H1 (cell line): ENCODE data around the gene HES7. TPM values are rescaled to one million over a fixed set of nuclear protein-coding genes. Genes with fewer than 3 reads are reported as not detected.

Experiments
- CTCF ChIA-PET: fragments of 300-600 bp; sonication (Branson Sonifier 250); formaldehyde crosslinking; loops from one replicate; lab custom pipeline; 2021; ENCODE audit not compliant: partially characterized antibody; lab: Charles Lee
- POLR2A ChIA-PET: fragments of 300-600 bp; sonication (Branson Sonifier 250); formaldehyde crosslinking; loops from one replicate; lab custom pipeline; 2021; ENCODE audit warnings: inconsistent platforms; ENCODE audit not compliant: partially characterized antibody; lab: Charles Lee
- DNase-seq, 2 experiments: peaks; one replicate each; pipeline versions ENCODE4 v3.0.0 to v3.0.0-alpha.2; 2010 to 2022; ENCODE audit warnings: low spot score in 2 of 2, low read depth in 1 of 2, mixed read lengths in 1 of 2
- FAIRE-seq: peaks from 2 replicates; lab custom pipeline; 2011; peaks lifted over from hg19 to GRCh38; lab: Jason Lieb, UNC
- H2AFZ ChIP-seq: 2 replicates; pipeline ENCODE4 v1.8.1; 2012; ENCODE audit warnings: low read length, inconsistent platforms
- H2AK5ac ChIP-seq: 2 replicates; pipeline ENCODE4 v1.6.1; 2013; ENCODE audit warnings: low read depth, low read length
- H2BK120ac ChIP-seq: replicated peaks from 2 replicates; pipeline ENCODE3; 2013; ENCODE audit warnings: low read depth, low read length, inconsistent platforms
- H2BK12ac ChIP-seq: 2 replicates; pipeline ENCODE4 v1.6.1; 2013; ENCODE audit warnings: low read depth, low read length
- H2BK15ac ChIP-seq: 2 replicates; pipeline ENCODE4 v1.6.1; 2013; ENCODE audit warnings: low read length
- H2BK20ac ChIP-seq: 2 replicates; pipeline ENCODE4 v1.6.1; 2013; ENCODE audit warnings: low read length
- H2BK5ac ChIP-seq: 2 replicates; pipeline ENCODE4 v1.6.1; 2013; ENCODE audit warnings: low read depth, low read length
- H3K14ac ChIP-seq: 2 replicates; pipeline ENCODE4 v1.6.1; 2013; ENCODE audit warnings: inconsistent platforms; ENCODE audit not compliant: insufficient read length
- H3K18ac ChIP-seq: 2 replicates; pipeline ENCODE4 v1.6.1; 2013; ENCODE audit warnings: low read length; ENCODE audit errors: extremely low read depth
- H3K23ac ChIP-seq: 2 replicates; pipeline ENCODE4 v1.6.1; 2013; ENCODE audit warnings: inconsistent platforms; ENCODE audit not compliant: insufficient read length
- H3K23me2 ChIP-seq: 2 replicates; pipeline ENCODE4 v1.6.1; 2013; ENCODE audit warnings: low read depth, low read length
- H3K27ac ChIP-seq: 2 replicates; pipeline ENCODE4 v1.6.1; 2011; ENCODE audit warnings: low read depth, low read length, inconsistent platforms
- H3K27me3 ChIP-seq, 4 experiments: replicated peaks in 1 of 4; 1 replicate in 1 of 4; 2 replicates in 3 of 4; pipeline versions ENCODE4 v1.6.1 to v1.8.1; 2011 to 2013; ENCODE audit warnings: low read length in 3 of 4, mild to moderate bottlenecking in 3 of 4, inconsistent platforms in 2 of 4, mixed read lengths in 2 of 4, moderate library complexity in 1 of 4; ENCODE audit not compliant: control insufficient read depth in 3 of 4, insufficient read depth in 3 of 4; ENCODE audit errors: extremely low read depth in 1 of 4
- H3K36me3 ChIP-seq, 4 experiments: 2 replicates each; pipeline versions ENCODE4 v1.6.1 to v1.8.1; 2011 to 2013; ENCODE audit warnings: mild to moderate bottlenecking in 4 of 4, low read length in 3 of 4, moderate library complexity in 2 of 4, control low read depth in 1 of 4, inconsistent platforms in 1 of 4; ENCODE audit not compliant: insufficient read depth in 4 of 4, control insufficient read depth in 2 of 4
- H3K4ac ChIP-seq: replicated peaks from 2 replicates; pipeline ENCODE3; 2013; ENCODE audit warnings: low read length, low read depth, mixed read lengths, inconsistent platforms; ENCODE audit not compliant: insufficient read length
- H3K4me1 ChIP-seq, 4 experiments: replicated peaks in 1 of 4; 1 replicate in 1 of 4; 2 replicates in 3 of 4; pipeline versions ENCODE4 v1.6.1 to v1.8.1; 2011 to 2013; ENCODE audit warnings: low read length in 3 of 4, inconsistent platforms in 2 of 4, mixed read lengths in 1 of 4; ENCODE audit not compliant: insufficient read depth in 4 of 4, control insufficient read depth in 3 of 4
- H3K4me2 ChIP-seq, 2 experiments: 2 replicates each; pipeline versions ENCODE4 v1.6.1 to v1.8.1; 2011 to 2013; ENCODE audit warnings: low read depth in 2 of 2, low read length in 2 of 2, control low read depth in 1 of 2, inconsistent platforms in 1 of 2, mild to moderate bottlenecking in 1 of 2; ENCODE audit not compliant: insufficient read depth in 1 of 2
- H3K4me3 ChIP-seq, 4 experiments: fragments of 200-600, 300-600 bp in 1 of 4; sonication (generic), shearing (Covaris generic), sonication (Bioruptor Twin) in 1 of 4; 2 replicates each; pipeline versions ENCODE4 v1.5.1 to v1.8.1; 2011 to 2016; ENCODE audit warnings: low read length in 4 of 4, low read depth in 3 of 4, control low read depth in 2 of 4, inconsistent platforms in 2 of 4, mild to moderate bottlenecking in 2 of 4, mixed read lengths in 1 of 4, moderate library complexity in 1 of 4; ENCODE audit not compliant: insufficient read depth in 2 of 4; ENCODE audit errors: extremely low read depth in 1 of 4
- H3K56ac ChIP-seq: replicated peaks from 2 replicates; pipeline ENCODE3; 2013; ENCODE audit warnings: low read depth, mild to moderate bottlenecking, mixed read lengths, low read length, inconsistent platforms; ENCODE audit not compliant: insufficient read length
- H3K79me1 ChIP-seq: 2 replicates; pipeline ENCODE4 v1.6.1; 2013; ENCODE audit warnings: low read depth, low read length, control low read depth
- H3K79me2 ChIP-seq, 2 experiments: 2 replicates each; pipeline versions ENCODE4 v1.6.1 to v1.8.1; 2012 to 2013; ENCODE audit warnings: low read length in 2 of 2, mild to moderate bottlenecking in 2 of 2, inconsistent platforms in 1 of 2; ENCODE audit not compliant: insufficient read depth in 2 of 2, control insufficient read depth in 1 of 2
- H3K9ac ChIP-seq, 4 experiments: replicated peaks in 1 of 4; 1 replicate in 1 of 4; 2 replicates in 3 of 4; pipeline versions ENCODE4 v1.6.1 to v1.8.1; 2011 to 2013; ENCODE audit warnings: low read depth in 3 of 4, low read length in 3 of 4, control low read depth in 2 of 4, mild to moderate bottlenecking in 2 of 4, moderate library complexity in 2 of 4, inconsistent platforms in 1 of 4; ENCODE audit errors: extremely low read depth in 1 of 4
- H3K9me3 ChIP-seq, 2 experiments: 2 replicates each; pipeline versions ENCODE4 v1.6.1 to v1.8.1; 2012 to 2013; ENCODE audit warnings: mild to moderate bottlenecking in 2 of 2, moderate library complexity in 2 of 2, control low read depth in 1 of 2, inconsistent platforms in 1 of 2, low read depth in 1 of 2, low read length in 1 of 2, mixed read lengths in 1 of 2; ENCODE audit not compliant: insufficient read depth in 2 of 2
- H4K20me1 ChIP-seq, 2 experiments: replicated peaks in 1 of 2; 2 replicates each; pipeline versions ENCODE3 to v1.8.1; 2011 to 2013; ENCODE audit warnings: inconsistent platforms in 2 of 2, low read length in 2 of 2, mild to moderate bottlenecking in 1 of 2; ENCODE audit not compliant: insufficient read depth in 2 of 2, control insufficient read depth in 1 of 2
- H4K5ac ChIP-seq: 2 replicates; pipeline ENCODE4 v1.6.1; 2013; ENCODE audit warnings: low read length, low read depth, mixed read lengths, inconsistent platforms; ENCODE audit not compliant: insufficient read length
- H4K8ac ChIP-seq: 2 replicates; pipeline ENCODE4 v1.8.0; 2013; ENCODE audit warnings: mild to moderate bottlenecking, moderate library complexity, low read length, inconsistent platforms; ENCODE audit not compliant: insufficient read depth; ENCODE audit errors: extremely low read depth
- H4K91ac ChIP-seq: replicated peaks from 2 replicates; pipeline ENCODE3; 2013; ENCODE audit warnings: low read length, mixed read lengths, inconsistent platforms; ENCODE audit not compliant: insufficient read length
- CEBPB ChIP-seq: IDR thresholded peaks from 2 replicates; pipeline ENCODE4 v1.6.1; 2012; ENCODE audit warnings: low read depth, low read length
- EGR1 ChIP-seq: IDR thresholded peaks from 2 replicates; pipeline ENCODE4 v1.6.1; 2011; ENCODE audit warnings: low read depth, low read length, borderline replicate concordance
- EZH2 ChIP-seq: fragments of 200-600 bp; sonication (generic); IDR thresholded peaks from 2 replicates; pipeline ENCODE4 v1.7.1; 2012; ENCODE audit warnings: low read depth, mild to moderate bottlenecking, moderate library complexity, low read length, inconsistent platforms; ENCODE audit not compliant: severe bottlenecking
- NRF1 ChIP-seq: IDR thresholded peaks from 2 replicates; pipeline ENCODE4 v1.6.1; 2011; ENCODE audit warnings: mild to moderate bottlenecking, low read depth, low read length, improper control_type of control experiment
- POU5F1 ChIP-seq: IDR thresholded peaks from 2 replicates; pipeline ENCODE4 v1.6.1; 2011; ENCODE audit warnings: low read depth, mild to moderate bottlenecking, low read length, moderate library complexity
- RBBP5 ChIP-seq: IDR thresholded peaks from 2 replicates; pipeline ENCODE4 v1.7.1; 2012; ENCODE audit warnings: low read depth, mild to moderate bottlenecking, inconsistent platforms, low read length, moderate library complexity, borderline replicate concordance
- RFX5 ChIP-seq: IDR thresholded peaks from 2 replicates; pipeline ENCODE4 v1.6.1; 2011; ENCODE audit warnings: low read depth, low read length, improper control_type of control experiment, borderline replicate concordance
- RNF2 ChIP-seq: fragments of 200-900, 300-1000 bp; sonication (generic); IDR thresholded peaks from 2 replicates; pipeline ENCODE4 v1.7.1; 2016; ENCODE audit warnings: borderline replicate concordance, low read depth, mild to moderate bottlenecking, antibody characterized with exemption, low read length; ENCODE audit not compliant: poor library complexity, severe bottlenecking; ENCODE audit errors: missing control alignments
- SP4 ChIP-seq: IDR thresholded peaks from 2 replicates; pipeline ENCODE4 v1.6.1; 2012; ENCODE audit warnings: low read length, inconsistent platforms
- WGBS, 2 experiments: shearing (Covaris generic) in 1 of 2; methylation state at CpG; one replicate each; pipeline versions ENCODE4 v1.1.6 to v1.1.7; 2013 to 2015; ENCODE audit warnings: low lambda C conversion rate in 2 of 2, mixed read lengths in 2 of 2, inconsistent platforms in 1 of 2, low coverage in 1 of 2, missing lambda C conversion rate in 1 of 2; ENCODE audit not compliant: insufficient replicate concordance in 2 of 2, insufficient coverage in 1 of 2, insufficient read length in 1 of 2; ENCODE audit errors: extremely low coverage in 1 of 2, missing lambda C conversion rate in 1 of 2; 5-methylcytosine and 5-hydroxymethylcytosine counted together
- polyA plus RNA-seq, 7 experiments: library from polyadenylated mRNA; depleted of rRNA in 3 of 7; stranded (reverse) in 5 of 7; unstranded in 2 of 7; fragments of >200 nt in 5 of 7; fragments of 200-250 nt in 2 of 7; gene quantifications; 1 replicate in 5 of 7; 2 replicates in 1 of 7; 4 replicates in 1 of 7; pipeline versions ENCODE4 v1.2.1 to v1.2.3, GENCODE V29; 2011 to 2013; ENCODE audit warnings: missing spikeins in 2 of 7, mixed read lengths in 2 of 7
- total RNA-seq: library from RNA; stranded (reverse); fragmentation: NEBNext Ultra II Directional; extraction: Animal tissue kit (Norgen Biotek cat#: 25700); gene quantifications from 2 replicates; pipeline ENCODE4 v1.2.1, GENCODE V29; 2021
- TF ChIP-seq, protein P1 (sequence below): IDR thresholded peaks from 2 replicates; pipeline ENCODE4 v1.6.1; 2012; ENCODE audit warnings: inconsistent platforms
- TF ChIP-seq, protein P2 (sequence below): IDR thresholded peaks from 2 replicates; pipeline ENCODE4 v1.6.1; 2012; ENCODE audit warnings: inconsistent platforms

The HES7 gene
- total and polyA plus RNA-seq, 2 of the 8 experiments (the other 6 are each of a cell fraction or from before 2014, with no cell fraction given): 0.20 to 0.32 TPM

DNA sequence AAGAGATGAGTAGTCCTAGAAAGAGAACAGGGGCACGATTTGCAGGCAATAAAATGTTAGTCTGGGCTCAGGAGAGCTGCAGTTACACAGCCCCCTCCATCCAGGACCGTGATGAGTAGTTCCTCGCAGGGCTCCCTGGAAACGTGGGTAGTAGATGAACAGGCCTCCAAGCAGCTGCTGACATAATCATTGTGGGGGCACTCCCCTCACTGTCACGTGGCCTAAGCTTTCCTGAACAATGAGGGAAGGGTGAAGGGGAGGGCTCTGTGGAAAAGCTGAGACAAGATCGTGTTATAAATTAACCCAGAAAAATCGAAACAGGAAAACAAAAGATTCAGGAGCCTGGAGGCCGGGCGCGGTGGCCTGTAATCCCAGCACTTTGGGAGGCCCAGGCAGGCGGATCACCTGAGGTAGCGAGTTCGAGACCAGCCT, 29.6 kb upstream of the HES7 start:
- Histone ChIP-seq H3K4ac (no peak overlapping the region), H2BK120ac (no peak overlapping the region), H2BK12ac (peak overlapping the region; percentile 63; the same call in 1 of the 2 replicates), H3K18ac (no peak overlapping the region; the same call in 1 of the 2 replicates), H3K27me3 (no peaks in the 10 kb centered on the region), H3K4me3 (peak overlapping the region in 1 of 4 experiments; percentile 76; a peak in 1 of 8 replicates), H3K56ac (no peak overlapping the region), H2AFZ (no peak overlapping the region), H3K9me3 (no peaks in the 10 kb centered on the region), H3K23me2 (peaks cover 21% of the 10 kb centered on the region), H2BK5ac (peak overlapping the region; percentile 19), H2AK5ac (peak overlapping the region; percentile 93; the same call in 1 of the 2 replicates), H3K14ac (no peak overlapping the region), H4K5ac (no peak overlapping the region), H4K91ac (no peak overlapping the region), H3K9ac (no peak overlapping the region; a peak in 1 of 7 replicates), H4K20me1 (peaks cover 0 to 16% of the 10 kb centered on the region in 2 experiments), H2BK20ac (0 out of 2 replicates have a peak overlapping the region, but pooled peaks have one; percentile 3), H3K27ac (peak overlapping the region; percentile 84; the same call in 1 of the 2 replicates), H3K79me2 (peaks cover 0 to 5% of the 10 kb centered on the region in 2 experiments; a peak in 1 of 4 replicates), H3K23ac (no peak overlapping the region), H4K8ac (no peak overlapping the region), H3K4me2 (peak overlapping the region in 1 of 2 experiments; percentile 100; a peak in 1 of 4 replicates), H3K36me3 (peaks cover 5 to 10% (median 9%) of the 10 kb centered on the region in 4 experiments; a peak in 6 of 8 replicates), H2BK15ac (no peak overlapping the region), H3K79me1 (peaks cover 7% of the 10 kb centered on the region; the same call in 1 of the 2 replicates), H3K4me1 (peaks cover 12 to 33% (median 19%) of the 10 kb centered on the region in 4 experiments)
- CTCF ChIA-PET: interaction anchor here (0.6 to 10.3 kb wide), 4 partner anchors 10 to 294 kb away, joined by 3 to 133 read pairs (median 4); partner anchors contain the start of gene ALOXE3
- POLR2A ChIA-PET: interaction anchor here (1.1 to 15.7 kb wide), 8 partner anchors 10 to 65 kb away, joined by 3 to 289 read pairs (median 14); partner anchors contain the start of genes ALOXE3, AURKB, HES7 and TMEM107
- 75% methylated on average over 13 of the region's 13 CpGs; no CpG with 5 or more reads in 1 of the 2 experiments for WGBS, 2 experiments
- DNase-seq: no peak
- no peak for FAIRE-seq
- TF ChIP-seq EGR1 (no peak), POU5F1 (no peak), RBBP5 (no peak), EZH2 (no peak), RFX5 (no peak), SP4 (no peak), CEBPB (no peak), NRF1 (no peak), RNF2 (no peak)
- TF ChIP-seq, protein P1, sequence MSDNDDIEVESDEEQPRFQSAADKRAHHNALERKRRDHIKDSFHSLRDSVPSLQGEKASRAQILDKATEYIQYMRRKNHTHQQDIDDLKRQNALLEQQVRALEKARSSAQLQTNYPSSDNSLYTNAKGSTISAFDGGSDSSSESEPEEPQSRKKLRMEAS: no peak
- TF ChIP-seq, protein P2, sequence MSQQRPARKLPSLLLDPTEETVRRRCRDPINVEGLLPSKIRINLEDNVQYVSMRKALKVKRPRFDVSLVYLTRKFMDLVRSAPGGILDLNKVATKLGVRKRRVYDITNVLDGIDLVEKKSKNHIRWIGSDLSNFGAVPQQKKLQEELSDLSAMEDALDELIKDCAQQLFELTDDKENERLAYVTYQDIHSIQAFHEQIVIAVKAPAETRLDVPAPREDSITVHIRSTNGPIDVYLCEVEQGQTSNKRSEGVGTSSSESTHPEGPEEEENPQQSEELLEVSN: no peak
